Umbilical cord (tissue), 2 donors: Measurements from ENCODE around the gene SERPIND1. TPM values are rescaled to one million over a fixed set of nuclear protein-coding genes. Genes with fewer than 3 reads are reported as not detected.
"Not testable (repeated sequence)": the region's sequence is repeated elsewhere in the genome, so short reads cannot be mapped to it uniquely, and the experiment has no call there.

Source experiments
- DNase-seq: peaks from one replicate; pipeline ENCODE4 v3.0.0-alpha.2; 2015; ENCODE audit warnings: low spot score
- total RNA-seq: library from RNA; depleted of rRNA; stranded (reverse); fragments of >200 nt; gene quantifications from one replicate; pipeline ENCODE4 v1.2.3, GENCODE V29; 2014; ENCODE audit warnings: low replicate concordance; ENCODE audit not compliant: insufficient read depth

Gene SERPIND1
- total RNA-seq, 1 donor from 2014 or later: 5.1 TPM

DNA sequence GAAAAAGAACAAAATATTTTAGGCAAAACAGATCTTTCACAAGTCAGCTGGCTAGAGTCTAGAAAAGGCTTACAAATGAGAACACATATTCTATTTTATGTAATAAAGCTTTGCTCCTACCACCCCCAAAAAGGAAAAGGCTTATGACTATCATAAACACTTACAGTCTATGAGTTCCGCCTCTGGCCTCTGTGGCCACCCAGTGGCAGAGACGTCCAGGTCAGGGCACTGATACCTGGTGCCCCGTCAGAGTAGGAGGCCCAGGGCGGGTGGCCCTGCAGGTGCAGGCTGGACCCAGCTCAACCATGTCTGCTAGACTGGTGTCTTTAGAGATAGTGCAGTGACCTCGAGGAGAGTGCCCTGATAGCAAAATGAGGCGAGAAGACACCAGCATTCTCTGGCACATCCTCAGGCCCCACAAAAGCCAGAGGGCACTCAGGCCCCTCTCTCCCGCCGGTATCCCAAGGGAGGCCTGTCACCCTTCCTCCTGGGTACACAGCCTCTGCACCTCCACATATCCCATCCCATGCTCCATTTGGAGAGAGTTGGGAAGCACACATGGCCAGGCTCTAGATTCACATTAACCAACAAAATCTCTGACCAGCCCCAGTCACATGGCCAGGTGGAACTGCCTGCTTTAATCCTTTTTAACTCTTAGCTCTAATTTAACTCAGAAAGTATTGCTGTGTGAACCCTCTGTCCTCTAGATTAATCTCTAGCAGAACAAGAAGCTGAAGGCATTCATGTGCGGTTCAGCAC is 27.3 kb upstream of the SERPIND1 start:
- no peak for DNase-seq

- no peak for DNase-seq
These were observed 26.7 kb upstream of the SERPIND1 start for GRCh38 chr22:20747223-20747622.

GRCh38 chr22:20748082-20748481 is 25.8 kb upstream of the SERPIND1 start:
- DNase-seq: no peak

- DNase-seq: peak; percentile 59
These were observed 25.0 kb upstream of the SERPIND1 start for GRCh38 chr22:20748731-20749428.

DNA sequence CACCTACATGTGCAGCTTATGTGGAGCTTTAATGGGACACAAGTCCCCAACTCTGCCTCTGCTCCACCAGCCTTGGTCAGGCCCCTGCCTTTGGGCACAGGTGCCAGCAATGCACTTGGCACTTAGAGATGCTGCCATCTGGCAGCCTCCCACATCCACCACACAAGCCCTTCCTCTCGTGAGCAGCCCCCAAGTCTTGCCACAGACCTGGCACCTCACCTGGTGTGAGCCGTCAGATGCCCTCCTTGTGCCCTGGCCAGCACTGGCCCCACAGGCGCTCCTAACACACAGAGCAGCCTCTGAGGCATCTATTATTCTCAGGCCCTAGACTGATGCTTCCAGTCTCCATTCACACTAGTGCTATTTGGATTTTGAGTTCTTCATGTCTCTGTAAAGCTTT is 24.5 kb upstream of the SERPIND1 start:
- no peak for DNase-seq

DNA sequence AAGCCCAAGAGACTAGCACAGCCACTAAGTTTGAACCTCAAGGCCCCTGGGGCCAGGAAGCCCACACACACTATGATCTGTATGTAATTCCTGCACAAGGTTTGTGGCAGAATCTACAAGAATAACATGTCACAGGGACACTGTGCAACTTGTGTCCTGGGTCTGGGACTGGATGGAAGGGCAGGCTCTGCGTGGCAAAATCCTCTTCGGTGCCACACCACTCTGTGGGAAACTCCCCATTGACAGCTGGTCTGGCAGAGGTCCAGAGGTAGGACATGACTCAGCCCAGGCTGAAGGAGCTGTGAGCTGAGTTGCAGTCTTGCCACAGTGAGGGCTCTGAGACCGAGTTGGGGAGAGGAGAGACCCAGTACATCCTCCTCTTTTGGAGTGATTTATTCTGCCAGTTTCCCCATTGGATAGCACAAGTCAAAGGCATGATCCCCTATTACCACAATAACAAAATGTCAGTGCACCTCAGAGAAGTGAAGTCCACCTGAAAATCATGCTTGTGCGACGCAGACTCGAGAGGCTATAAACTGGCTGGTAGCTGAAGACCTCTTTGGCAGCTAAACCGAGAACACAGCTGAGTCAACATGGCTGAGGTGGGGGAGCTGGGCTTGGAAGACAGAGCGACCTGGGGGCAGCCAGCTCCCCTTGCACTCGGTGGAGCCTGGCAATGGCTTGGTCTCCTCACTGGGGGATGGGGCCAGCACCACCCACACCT is 23.3 kb upstream of the SERPIND1 start:
- DNase-seq: peak; percentile 84

GRCh38 chr22:20751185-20751851 is 22.6 kb upstream of the SERPIND1 start:
- no peak for DNase-seq

DNA sequence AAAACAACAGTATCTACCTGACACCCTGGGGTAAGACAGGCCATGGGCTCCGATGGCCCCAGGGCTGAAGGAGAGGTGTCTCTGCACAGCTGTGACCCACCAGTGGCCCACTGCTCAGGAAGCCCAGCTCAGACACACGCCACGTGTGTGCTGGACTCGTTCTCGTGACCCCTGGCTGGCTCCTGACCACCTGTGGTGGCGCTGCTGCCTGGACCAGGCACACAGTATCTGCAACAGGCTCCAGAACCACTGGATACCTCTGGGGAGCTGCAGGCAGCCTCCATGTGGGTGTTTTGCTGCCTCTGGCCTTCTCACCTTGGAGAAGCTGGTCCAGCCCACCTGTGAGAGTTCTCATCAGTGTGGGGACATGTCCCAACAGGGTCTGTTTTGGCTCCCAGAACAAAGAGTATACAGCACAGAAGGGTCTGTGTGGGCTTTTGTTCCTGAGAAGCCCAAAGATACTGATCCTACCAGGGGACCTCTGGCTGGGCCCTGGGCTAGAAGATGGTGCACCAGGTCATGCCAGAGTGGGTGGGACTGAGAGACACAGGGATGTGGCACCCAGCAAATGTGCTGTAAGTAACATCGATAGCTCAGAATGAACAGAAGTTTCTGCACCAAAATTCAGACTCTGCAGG is 21.7 kb upstream of the SERPIND1 start:
- no peak for DNase-seq

- no peak for DNase-seq
These were observed 21.0 kb upstream of the SERPIND1 start for GRCh38 chr22:20752873-20753272.

DNA sequence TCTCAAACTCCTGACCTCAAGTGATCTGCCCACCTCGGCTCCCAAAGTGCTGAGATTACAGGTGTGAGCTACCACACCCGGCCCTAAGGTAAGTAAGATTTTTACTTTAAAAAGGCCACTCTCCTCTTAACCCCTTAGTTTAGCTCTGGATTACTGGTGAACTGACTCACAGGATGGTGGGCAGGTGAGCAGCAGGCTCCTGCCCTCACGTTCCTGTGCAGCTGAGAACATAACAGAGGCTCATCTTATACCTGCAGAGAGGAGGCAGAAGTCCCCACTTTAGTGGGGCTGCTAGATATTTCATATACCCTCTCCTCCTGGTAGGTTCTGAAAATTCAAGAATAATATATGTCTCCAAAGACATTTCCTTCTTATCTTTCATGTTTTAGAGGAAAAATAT is 17.1 kb upstream of the SERPIND1 start:
- no peak for DNase-seq

GRCh38 chr22:20758688-20759087 is 15.2 kb upstream of the SERPIND1 start:
- no peak for DNase-seq

DNA sequence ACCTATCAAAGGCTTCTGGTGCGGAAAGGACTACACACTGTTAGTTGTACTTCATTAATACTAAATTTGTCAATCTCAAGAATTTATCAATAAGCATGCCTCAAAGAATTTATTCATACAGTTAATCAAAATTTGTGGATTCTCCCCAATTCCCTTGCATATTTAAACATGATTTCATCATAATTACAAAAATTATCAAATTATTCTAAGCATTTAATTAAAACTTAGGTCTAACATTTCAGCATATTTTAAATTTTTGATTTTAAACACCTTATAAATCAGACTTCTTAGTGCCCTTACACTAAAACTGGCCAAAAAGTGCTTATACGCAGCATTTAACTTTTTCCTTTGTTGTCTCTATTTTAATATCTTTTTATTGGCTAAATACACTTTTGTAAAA is 13.8 kb upstream of the SERPIND1 start:
- no peak for DNase-seq

DNA sequence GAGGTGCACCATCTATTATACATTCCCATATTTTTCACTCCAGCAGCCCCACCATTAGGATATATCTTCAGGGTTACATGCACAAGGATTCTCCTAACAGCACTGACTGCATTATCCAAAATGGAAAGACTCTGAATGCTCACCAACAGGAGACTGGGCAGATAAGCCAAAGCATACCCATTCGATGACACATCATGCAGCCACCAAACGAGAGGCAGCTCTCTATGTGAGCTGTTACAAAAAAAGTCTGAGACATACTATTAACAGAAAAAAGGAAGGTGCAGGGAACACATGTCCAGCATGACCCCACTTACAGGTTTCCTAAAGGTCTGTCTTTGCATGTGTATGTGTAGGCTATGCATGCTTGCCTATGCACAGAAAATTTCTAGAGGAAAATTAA is 12.4 kb upstream of the SERPIND1 start:
- no peak for DNase-seq

- DNase-seq: no peak
These were observed 11.6 kb upstream of the SERPIND1 start for GRCh38 chr22:20762233-20762796.

DNA sequence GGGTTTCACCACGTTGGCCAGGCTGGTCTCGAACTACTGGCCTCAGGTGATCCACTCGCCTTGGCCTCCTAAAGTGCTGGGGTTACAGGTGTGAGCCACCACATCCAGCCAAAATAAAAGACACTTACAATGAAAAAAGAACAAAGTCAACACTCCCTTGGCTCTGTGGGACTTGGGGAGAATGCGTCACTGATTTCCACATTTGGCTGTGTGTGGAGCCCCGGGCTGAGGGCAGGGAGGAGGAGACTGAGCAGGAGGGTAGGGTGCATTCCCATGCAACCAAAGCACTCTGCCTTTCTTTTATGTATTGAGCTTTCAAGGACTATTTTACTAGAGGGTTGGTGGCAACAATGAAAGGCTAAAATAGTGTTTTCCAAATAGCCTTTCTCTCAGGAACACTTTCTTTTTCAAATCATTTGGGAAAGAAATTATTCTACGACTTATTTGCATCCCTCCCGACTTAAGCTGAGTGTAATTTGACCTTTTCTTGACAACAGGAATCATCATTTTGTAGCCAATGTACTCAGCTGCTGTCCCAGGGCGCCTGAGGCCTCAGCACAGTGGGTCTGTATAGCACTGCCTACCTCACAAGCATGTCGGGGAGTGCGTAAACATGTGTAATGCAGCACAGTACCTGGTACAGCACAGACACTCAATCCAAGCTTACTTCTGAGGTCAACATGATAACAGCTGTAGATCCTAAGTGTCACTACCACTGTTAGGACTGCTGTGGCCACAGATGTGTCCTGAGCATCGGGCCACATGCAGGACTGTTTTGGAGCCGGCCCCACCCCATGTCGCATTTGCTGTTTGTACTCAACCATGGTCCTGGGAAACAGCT is 10.1 kb upstream of the SERPIND1 start:
- DNase-seq: no peak

DNA sequence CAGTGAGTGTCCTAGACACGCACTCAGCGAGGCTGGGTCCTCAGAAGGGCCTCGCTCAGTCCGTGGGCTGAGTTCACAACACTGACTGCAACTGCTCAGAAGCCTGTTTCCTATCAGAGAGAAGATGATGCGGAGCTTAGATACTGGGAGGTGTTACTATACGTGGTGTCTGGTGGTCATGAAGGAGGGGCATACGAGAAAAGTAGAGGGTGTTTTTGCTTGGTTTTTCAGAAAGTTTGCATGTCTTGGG is 9.5 kb upstream of the SERPIND1 start:
- DNase-seq: no peak

- no peak for DNase-seq
These were observed 9.2 kb upstream of the SERPIND1 start for GRCh38 chr22:20764729-20765128.

- DNase-seq: no peak
These were observed 8.0 kb upstream of the SERPIND1 start for GRCh38 chr22:20765938-20766337.

- DNase-seq: no peak
These were observed 7.4 kb upstream of the SERPIND1 start for GRCh38 chr22:20766530-20766929.

DNA sequence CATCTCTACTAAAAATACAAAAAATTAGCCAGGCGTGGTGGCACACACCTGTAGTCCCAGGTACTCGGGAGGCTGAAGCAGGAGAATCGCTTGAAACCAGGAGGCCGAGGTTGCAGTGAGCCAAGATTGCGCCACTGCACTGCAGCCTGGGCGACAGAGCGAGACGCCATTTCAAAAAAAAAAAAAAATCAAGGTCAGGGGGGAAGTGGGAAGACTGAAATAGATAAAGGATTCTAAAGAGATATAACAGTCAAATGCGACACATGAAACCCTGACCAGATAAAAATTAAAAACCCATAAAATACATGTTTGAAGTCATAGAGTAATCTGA is 4.5 kb upstream of the SERPIND1 start:
- DNase-seq: not testable (repeated sequence)
